Urothelium cell line (cell line): ENCODE measurements around the gene FHIT.

ENCODE experiments used
- DNase-seq: peaks from one replicate; pipeline ENCODE4 v3.0.0; 2011; ENCODE audit warnings: low spot score, mixed read lengths
- FAIRE-seq: peaks from 2 replicates; lab custom pipeline; 2011; peaks lifted over from hg19 to GRCh38; lab: Jason Lieb, UNC

Gene FHIT

DNA sequence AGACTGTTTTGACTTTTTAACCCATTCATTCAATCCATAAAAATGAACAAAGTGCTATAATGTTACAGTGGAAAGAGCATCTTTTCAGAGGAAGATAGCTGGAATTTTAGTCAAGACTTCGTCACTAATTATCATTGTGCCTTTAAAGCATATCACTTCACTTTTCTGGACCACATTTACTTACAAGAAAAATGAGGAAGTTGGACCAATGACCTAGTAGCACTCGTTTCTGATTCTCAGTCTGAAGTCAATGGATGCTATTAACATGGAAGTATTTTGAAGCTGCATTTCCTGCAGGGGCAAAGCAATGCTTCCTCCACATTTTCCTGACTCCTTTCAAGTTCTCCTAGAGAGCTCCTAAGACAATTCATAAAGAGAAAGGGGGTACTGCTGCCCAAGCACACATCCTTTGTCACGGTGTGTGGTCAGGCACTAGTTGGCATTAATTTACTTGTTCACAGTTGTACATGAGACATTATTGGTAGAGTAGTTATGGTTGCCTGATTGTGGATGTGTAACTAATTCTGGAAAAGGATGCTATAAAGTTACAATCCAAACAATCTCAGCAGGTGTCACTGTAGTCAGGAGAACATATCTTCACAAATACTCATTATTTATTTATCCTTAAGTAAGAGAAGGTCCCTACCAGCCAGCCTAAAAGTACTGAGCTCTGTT lies 1049.1 kb downstream of the FHIT start:
- FAIRE-seq, result no peak
- no peak for DNase-seq

DNA sequence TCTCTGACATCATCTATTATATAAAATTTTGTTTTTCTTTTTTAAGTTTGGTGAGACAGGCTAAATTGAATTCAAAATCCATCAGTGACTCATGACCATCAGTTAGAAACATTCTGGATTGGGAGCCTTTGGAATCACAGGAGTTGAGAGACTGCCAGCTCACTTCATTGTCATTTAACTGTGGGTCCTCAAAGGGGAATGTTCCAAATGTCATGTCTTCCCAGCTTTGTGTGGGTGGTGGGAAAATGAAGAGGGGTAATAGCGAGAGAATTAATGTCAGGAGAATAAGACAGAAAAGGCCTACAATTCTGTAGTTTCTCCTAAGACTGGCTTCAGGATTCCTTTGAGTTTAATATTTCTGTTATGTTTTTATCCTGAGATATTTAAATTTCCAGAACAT lies 1051.9 kb downstream of the FHIT start:
- DNase-seq (no peak), FAIRE-seq (no peak)

DNA sequence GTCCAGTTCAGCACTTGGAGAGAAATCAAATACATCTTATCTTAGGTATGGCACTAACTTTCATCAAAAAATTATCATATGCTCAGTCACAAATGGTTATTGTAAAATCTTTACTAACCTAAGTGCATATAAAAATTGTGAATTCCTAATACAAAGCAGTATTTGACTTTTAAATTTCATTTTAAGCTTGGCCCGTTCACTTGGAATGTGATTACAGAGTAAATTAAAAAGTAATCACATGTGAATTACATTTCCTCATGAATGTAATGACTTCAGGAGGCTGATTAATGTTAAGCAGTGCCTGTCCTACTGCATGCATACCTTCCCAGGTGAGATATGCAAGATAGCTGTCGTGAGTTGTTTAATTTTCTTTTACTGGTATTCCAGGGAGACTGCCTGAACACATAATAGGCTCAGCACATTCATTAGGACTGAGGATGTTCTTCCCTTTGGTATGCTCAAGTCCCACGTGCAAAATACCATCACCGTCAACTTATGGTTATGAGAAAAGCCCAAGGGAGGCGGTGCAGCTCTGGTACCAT lies 1053.0 kb downstream of the FHIT start:
- DNase-seq (no peak), FAIRE-seq (no peak)

DNA sequence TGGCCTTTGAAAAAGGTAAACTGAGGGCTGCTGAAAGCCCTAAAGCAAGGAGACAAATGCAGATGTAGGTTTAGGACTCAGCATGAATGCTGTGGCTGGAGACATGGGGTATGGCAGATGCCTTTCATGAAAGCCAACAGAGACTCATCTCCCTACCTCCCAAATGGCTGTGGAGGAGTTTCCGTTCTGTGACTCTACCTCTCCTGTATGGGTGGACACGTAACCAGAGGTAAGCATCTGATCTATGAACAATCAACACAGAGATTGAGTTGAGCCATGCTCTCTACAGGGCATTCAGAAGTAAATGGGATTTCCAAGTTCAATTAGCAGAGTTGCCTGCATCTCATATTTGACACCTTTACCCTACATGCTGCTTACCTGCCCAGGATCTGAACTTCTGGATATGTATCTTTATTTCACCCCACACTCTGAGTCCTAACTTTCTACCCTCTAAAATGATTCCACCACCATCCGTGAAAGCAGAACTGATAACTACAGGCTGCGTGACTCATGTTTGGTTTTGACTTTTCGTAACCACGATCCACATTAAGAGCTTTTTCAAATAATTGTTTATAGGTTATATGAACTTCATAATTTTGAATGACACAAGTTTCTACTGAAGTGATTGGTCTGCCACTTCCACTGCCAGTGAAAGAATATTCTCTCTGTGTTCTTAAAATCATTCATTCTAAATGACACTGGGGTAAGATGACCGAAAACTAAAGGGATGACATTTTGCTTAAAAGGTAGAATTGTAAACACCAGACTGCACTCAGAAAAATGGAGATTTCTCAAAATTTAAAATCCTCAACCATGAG lies 1058.7 kb downstream of the FHIT start:
- no peak for FAIRE-seq
- DNase-seq, result no peak

DNA sequence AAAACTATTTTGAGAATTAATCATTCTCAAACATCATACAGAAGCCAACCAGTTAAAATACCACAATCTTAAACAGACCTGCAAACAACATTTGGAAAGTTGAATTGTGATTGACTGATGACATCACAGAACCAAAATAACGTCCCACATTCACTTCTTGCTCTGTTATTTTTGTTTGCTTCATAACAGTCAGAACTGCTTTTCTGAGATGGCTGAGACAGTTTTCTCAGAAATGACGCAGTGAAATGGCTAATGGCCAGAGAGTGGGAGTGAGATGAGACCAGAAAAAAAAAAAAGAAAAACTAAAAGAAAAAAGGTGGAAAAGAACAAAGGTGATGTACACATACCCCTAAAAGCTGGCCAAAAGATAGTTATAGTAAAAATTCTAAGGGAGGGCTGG lies 1061.2 kb downstream of the FHIT start:
- FAIRE-seq (no peak), DNase-seq (no peak)

DNA sequence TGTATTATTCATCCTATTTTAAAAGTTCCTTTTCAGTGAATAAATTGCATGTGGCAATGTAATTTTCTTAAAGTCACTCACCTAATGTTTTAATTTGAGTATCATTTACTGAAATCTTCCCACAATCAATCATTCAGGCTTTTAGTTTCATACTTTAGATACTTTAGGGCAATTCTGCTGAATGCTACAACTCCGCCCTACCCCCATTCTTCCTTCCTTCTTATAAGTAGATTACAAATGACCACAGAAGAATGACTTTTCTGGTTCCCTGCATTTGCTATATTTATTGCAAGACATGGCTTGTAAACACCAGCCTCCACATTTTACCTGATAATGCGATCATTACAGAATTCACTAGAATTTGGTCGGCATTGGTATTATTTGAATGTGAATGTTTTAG lies 1061.9 kb downstream of the FHIT start:
- FAIRE-seq, result no peak

DNA sequence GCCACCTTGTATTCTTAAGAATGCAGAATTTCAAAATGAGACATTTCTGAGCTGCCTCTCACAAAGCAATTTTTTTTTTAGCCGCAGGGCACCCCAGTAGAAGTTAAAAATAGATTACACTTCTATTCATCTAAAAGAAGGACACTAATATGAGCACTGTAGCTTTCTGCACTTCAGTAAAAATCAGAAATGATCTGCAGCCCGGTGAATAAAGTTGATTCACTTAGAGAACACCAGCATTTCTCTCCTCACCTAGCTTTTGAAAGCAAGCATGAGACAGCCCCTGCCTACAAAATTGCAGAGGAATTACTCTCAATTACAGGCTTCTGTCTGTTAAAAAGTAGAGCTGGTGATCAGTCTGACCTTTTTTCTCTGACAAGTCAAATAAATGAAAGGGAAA lies 1062.4 kb downstream of the FHIT start:
- DNase-seq (no peak), FAIRE-seq (no peak)

More for the DNA sequence above, 1061.9 kb downstream of the FHIT start:
- DNase-seq, result no peak

DNA sequence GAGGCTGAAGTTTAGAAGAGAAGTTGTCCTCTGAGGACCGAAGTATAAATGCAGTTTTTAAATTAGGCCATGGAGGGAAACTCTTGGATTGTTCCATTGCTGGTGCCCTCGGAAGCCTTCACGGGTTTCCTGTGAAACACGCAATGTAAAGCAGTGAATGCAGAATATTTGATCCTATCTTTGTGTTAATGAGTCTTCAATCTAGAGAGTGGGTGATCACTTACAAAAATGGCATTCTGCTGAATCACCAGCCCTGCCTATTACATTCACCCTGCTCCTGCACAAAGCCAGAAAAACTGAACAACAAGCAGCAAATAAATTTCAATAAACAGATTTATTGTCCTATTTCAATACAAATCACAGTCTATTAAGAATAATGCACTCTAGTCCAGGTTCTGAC lies 1063.9 kb downstream of the FHIT start:
- no peak for DNase-seq
- FAIRE-seq, result no peak

DNA sequence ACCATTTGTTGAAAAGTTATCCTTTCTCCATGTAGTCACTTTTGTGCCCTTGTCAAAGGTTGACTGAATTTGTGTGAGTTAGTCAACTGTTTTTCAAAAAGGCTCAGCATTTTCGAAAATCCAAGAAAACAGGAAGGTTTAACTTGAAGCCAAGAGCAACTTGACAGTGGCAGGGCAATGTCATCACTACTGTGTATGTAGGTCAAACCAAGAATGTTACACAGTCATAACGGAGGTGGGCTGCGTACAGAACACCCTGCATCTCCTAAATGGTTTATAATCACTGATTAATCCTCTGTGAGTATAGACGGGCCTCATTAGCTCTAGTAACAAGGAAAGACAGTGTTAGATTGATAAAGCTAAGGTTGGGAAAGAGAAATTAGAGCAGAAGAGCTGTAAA lies 1064.9 kb downstream of the FHIT start:
- DNase-seq (no peak), FAIRE-seq (no peak)

DNA sequence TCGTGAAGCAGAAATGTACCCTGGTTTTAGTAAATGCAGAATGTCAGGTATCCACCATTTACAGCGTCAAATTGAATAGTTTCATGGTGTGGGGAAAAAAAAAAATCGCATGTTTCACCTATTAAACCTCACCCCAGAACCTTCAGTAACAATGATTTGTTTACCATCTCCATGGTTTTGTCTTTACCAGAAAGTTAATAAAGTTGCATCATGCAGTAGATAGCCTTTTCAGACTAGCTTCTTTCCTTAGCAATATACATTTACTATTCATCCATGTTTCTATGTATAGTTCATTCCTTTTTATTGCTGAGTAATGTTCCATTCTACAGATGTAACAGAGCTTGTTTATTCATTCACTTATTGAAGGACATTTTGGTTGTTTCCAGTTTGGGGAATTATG lies 1066.1 kb downstream of the FHIT start:
- no peak for FAIRE-seq
- DNase-seq, result no peak

DNA sequence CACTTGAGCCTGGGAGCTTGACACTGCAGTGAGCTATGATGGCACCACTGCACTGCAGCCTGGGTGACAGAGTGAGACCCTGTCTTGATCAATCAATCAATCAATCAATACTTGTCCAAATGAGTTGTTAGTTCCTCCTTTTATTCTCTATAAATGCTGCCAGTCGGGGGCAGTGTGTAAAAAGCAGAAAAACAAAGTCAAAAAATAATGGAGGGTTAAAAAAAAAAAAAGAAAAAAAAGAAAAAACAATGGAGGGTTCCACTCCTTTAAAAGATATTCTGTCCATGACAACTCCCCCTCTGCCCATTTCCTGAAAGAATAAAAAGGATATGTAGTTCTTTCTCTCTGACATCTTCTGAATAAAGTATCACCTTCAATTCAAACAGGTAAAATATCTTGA lies 1068.6 kb downstream of the FHIT start:
- FAIRE-seq (no peak), DNase-seq (no peak)

DNA sequence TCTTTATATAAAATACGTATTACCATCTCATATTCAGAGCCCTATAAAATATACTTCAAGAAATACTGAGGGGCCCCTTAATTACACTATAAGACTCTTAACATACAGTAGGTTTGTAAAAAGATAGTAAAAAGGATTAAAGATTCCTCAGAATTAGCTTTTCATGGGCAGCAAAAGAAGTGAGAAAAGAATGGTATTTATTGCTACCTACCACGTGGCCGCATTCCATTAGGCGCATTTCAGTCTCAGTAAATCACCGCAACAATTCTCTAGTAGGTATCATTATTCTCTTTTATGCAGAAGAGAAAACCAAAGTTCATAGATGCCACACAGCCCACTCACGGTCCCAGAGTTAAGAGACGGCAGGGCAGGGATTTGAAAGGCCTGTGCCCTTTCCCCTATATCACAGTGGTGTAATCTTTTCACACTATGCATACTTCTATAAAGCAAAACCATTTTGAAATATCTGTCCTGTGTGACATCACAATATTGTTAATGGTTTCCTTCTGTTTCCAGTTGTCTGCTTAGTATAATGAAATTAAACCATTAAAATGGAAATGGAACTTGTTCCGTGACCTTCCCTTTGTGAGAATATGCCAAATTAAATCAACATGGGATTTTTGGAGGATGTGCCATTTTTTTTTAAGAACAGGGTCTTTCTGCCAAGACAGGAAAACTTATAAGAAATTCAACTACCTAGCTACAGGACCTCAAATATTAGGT lies 1072.2 kb downstream of the FHIT start:
- FAIRE-seq, result no peak

DNA sequence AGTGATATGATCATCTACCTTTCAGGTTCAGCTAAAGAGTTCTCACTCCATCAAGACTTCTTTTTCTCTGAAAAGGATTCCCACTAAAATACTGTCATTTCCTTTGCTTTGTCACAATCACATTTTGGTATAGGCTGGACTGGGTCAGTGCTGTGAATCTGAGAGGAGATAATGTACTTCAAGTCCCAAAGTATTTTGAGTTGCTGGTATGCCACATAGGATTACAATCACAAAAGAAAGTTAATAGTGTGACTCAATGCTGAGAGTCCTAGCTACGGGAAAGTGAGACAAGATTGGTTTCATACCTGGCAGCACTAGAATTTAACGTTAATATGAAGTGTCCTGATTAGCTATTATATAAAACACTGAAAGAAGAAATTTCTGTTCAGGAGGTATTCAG lies 1073.5 kb downstream of the FHIT start:
- FAIRE-seq, result no peak

More for the DNA sequence above, 1072.2 kb downstream of the FHIT start:
- DNase-seq, result no peak

DNA sequence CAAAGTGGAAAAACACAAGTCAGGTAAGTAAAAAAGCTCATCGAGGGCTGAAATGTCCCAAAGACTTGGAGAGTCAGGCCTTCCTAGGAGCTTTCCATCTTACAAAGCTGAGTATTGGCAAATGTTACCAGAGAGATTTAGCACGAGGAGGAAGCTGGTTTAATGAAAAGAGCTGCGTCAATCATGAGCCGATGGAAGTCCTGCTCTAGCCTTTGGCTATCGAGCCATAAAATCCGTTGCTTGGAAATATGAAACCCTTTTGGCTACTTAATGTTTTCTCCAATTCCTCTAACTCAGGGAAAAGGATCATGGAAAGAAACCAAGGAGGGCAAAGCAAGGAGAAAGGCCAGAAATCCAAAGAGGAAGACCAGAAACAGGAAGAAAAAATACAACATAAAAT lies 1074.6 kb downstream of the FHIT start:
- DNase-seq (no peak), FAIRE-seq (no peak)

More for the DNA sequence above, 1073.5 kb downstream of the FHIT start:
- DNase-seq, result no peak

DNA sequence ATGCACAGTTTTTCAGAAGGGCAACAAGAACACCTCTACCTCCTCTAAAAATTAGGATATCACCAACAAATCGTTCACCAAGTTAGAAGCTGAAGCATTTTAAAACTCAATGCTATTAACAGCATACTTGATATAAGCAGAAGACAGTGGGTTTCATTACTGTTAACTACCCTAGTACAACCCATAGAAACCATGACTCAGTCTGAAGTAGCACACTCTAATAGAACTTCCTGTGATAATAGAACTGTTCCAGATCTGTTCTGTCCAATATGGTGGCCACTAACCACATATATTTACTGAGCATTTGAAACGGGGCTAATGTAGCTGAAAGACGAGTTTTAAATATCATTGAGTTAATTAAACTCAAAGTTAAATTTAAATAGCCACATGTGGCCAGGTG lies 1075.6 kb downstream of the FHIT start:
- DNase-seq (no peak), FAIRE-seq (no peak)

DNA sequence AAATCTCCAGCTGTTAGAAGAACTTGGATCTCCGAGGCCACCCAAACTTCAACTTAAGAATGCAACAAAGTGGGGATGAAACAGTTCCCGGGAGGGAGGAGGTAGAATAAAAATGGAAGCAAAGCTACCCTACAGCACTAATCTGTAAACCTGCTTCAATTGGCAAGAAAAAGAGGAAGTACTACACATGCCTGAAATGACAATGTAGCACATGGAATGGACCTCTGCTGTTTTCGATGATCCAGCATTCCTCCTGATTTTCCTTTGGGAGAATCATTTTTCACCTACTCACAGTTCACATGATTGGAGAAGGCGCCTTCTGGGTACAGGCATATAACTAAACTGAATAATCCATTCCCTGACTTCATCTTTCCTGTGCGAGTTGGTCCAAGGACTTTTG lies 1081.5 kb downstream of the FHIT start:
- DNase-seq (no peak), FAIRE-seq (no peak)

DNA sequence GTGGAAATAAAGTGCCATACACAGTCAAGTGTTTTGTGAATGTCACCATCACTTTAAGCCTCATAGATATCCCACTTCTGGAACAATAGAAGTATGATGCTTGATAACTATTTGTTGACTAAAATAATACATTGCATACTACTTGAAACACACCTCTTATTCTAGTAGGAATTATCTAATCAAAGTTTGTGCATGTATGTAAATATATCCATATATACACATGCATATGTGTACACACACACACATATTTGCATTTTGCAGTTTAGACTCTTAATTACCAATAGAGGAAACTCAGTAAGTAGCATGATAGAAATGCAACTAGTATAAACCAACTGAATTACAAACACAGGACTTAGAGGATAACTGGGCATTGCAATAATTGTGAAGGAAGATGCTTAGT lies 1084.1 kb downstream of the FHIT start:
- FAIRE-seq, result no peak
- DNase-seq, result no peak

DNA sequence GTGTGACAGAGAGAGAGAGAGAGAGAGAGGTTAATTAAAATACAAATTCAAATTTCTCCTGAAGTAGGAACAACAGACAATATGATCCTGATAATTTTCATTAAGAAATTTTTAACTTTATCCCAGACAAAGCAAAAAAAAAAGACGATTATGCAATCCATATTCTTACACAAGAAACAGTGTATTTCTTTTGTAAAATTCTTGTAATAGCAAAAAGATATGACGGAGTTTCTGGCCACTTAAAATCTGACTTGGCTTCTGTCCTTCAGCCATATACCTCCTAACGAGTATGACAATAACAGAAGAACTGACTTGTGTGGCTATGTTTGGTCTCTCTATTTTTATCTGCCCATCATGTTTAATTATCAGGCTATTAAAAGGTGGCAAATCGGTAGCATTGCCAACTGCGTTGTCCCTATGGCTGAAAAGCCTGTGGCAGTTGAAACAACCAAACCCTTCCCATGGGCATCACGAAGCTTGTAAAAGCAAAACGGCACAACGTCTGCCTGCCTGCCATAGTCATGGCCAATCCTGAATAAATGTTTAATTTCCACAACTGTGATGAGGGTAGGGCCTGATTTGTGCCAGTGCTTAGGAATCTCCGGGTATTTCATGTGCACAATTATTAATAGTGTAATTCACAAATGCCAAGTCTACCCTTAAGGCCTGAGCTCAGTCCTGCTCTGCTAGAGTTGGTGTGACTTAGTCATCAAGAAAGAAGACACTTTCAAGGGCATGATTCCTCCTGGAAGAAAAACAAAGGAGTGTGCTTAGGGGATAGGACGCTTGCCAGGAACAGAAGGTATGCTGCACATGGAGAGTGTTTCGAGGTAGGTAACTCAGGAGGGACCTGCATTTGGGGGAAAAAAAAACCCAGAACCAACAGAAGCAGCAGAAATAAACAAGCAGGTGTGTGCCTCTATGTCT lies 1090.2 kb downstream of the FHIT start:
- FAIRE-seq (no peak), DNase-seq (no peak)

DNA sequence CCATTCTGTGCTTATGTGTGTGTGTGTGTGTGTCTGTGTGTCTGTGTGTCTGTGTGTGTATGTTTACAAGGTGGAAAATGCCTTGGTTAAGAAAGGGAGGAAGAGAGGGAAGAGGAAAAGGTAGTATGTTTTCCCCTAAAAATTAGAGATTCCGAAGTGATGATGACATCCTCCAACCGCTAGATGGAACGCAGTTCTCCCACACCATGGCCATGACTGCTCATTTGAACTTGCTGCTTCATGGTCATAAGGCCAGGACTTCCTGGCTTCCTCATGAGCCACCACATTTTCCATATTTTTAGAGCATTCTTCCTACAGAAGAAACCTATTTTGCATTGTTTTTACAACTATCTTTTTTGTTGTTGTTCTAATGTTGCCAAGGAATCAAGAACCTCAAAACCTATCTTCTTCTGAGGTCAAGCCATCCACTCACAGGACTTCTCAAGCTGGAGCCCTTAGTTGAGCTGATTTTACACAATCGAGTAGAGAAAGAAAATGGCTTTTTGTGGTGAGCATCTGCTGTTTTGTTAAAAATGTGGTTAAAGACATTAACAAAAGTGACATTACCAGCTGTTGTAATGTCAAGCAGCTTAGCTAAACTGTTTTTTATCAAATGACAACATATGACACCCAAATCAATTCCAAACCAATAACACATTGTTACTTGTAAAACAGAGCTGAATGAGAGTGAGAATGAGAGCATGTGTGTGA lies 1091.0 kb downstream of the FHIT start:
- FAIRE-seq (no peak), DNase-seq (no peak)

DNA sequence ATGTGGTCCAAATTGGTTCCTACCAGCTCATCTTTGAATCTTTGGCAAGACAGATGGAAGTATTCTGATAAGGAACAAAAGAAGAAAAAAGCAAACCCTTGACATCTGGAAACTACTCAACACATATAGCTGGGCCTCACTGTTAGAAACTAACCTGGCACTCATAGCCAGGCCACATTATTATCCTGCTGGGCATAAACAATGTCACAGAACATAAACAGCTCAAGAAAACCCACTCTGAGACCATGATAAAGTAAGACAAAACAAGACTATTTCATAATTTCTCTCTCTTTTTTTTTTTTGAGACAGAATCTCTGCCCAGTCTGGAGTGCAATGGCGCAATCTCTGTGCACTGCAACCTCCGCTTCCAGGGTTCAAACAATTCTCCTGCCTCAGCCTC lies 1093.2 kb downstream of the FHIT start:
- FAIRE-seq (no peak), DNase-seq (no peak)
